ENCODE data around the gene NDUFS8. TPM values are rescaled to one million over a fixed set of nuclear protein-coding genes. Genes with fewer than 3 reads are reported as not detected.

NDUFS8 gene
- total and polyA plus RNA-seq, 4 donors, result 61.2 to 148 (median 106) TPM

DNA sequence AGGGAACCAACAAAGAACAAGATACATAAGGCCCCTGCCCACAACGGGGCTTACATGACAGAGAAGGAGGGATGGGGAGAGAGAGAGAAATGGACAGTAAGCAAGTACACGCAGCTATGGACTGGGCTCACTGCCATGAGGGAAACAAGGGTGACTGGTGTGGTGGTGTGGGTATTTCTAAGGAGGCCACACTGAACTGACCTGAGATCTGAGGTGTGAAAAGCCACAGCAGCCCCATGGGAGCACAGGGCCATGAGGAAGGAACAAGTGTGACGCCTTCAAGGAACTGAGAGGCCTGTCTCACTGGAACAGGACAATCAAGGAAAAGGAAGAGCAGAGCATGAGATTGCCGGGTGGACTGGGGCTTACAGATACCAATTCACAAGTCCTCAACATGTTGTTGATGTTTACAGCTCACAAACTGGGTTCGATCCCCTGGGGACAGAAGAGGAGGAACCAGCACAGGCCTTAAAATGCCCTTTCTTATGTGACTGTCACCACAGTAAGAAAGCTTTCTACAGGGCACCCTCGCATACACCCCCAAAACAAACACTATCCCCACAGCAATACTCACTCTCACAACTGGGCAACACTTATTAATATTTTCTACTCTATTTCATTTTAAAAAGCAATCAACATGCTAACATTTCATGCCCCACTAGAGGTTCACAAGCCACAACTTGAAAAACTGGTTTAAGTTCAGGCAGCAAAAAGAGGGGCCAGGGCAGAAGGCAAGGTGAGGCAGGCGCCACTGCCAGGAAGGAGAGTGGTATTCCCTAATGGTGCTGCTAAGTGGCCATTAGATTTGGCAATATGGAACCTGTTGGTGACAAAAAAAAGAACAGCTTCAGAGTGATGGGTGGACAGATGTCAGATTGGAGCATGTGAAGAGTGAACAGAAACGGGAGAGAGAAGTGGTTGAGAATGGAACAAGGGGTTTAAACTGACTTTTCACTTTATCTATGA is 47.4 kb downstream of the NDUFS8 start:
- no peak overlapping the region for H3K4me3 ChIP-seq (ENCODE audit: low read depth in 1 of 3, low read length in 3 of 3)
- H3K9me3 ChIP-seq (ENCODE audit: control insufficient read depth in 4 of 4, low read length in 3 of 4), result no peaks in the 10 kb centered on the region
- H3K27ac ChIP-seq (ENCODE audit: low read depth in 1 of 2, low read length in 2 of 2), result no peak overlapping the region
- WGBS, result 79% methylated on average over 8 of the region's 8 CpGs
- TF ChIP-seq RXRA (IDR thresholded peaks at IDR 0.05), result no peak
- TF ChIP-seq EGR1 (IDR thresholded peaks at IDR 0.05; ENCODE audit: low read depth in 2 of 2), result no peak
- no peak for TF ChIP-seq TAF1 (conservative IDR thresholded peaks at IDR 0.05)
- TF ChIP-seq, protein P1, sequence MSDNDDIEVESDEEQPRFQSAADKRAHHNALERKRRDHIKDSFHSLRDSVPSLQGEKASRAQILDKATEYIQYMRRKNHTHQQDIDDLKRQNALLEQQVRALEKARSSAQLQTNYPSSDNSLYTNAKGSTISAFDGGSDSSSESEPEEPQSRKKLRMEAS (IDR thresholded peaks at IDR 0.05), result no peak
- no peak for TF ChIP-seq HNF4G (IDR thresholded peaks at IDR 0.05)
- TF ChIP-seq JUND (IDR thresholded peaks at IDR 0.05), result no peak
- no peaks in the 10 kb centered on the region for H3K27me3 ChIP-seq (ENCODE audit: control insufficient read depth in 4 of 4, insufficient read depth in 4 of 4, low read length in 3 of 4)
- H3K4me1 ChIP-seq (ENCODE audit: control insufficient read depth in 4 of 4, insufficient read depth in 4 of 4, low read length in 3 of 4), result peaks cover 2 to 34% (median 21%) of the 10 kb centered on the region in 4 donors
- no peak for DNase-seq (ENCODE audit: low spot score)
- H3K36me3 ChIP-seq (ENCODE audit: control insufficient read depth in 4 of 4, insufficient read depth in 3 of 4, low read depth in 1 of 4, low read length in 3 of 4), result peaks cover 3 to 7% (median 5%) of the 10 kb centered on the region in 4 donors
- H3K9ac ChIP-seq (ENCODE audit: low read depth in 1 of 2, low read length in 2 of 2), result no peak overlapping the region

DNA sequence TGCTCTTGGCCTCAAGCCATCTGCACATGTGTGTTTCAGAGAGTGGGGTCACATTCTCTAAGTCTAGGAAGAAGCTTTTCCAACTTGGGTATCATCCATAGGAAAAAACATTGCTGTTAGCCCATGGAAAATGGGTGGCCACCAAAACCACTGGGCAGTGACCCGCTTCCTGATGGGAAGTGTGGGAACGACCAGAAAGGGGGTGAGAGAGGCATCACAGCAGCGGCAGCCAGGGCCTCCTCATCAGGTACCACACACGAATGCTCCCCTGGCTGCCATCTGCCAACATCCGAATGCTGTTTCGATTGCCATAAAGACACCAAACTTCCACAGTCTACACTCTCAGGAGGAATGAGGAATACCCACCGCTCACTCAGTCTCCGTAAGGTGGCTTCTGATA is 50.4 kb downstream of the NDUFS8 start:
- Histone ChIP-seq H3K27ac (ENCODE audit: low read depth in 1 of 2, low read length in 2 of 2) (no peak overlapping the region), H3K9me3 (ENCODE audit: control insufficient read depth in 4 of 4, low read length in 3 of 4) (no peaks in the 10 kb centered on the region), H3K9ac (ENCODE audit: low read depth in 1 of 2, low read length in 2 of 2) (no peak overlapping the region), H3K4me3 (ENCODE audit: low read depth in 1 of 3, low read length in 3 of 3) (no peak overlapping the region), H3K4me1 (ENCODE audit: control insufficient read depth in 4 of 4, insufficient read depth in 4 of 4, low read length in 3 of 4) (peaks cover 0 to 25% (median 13%) of the 10 kb centered on the region in 4 donors), H3K36me3 (ENCODE audit: control insufficient read depth in 4 of 4, insufficient read depth in 3 of 4, low read depth in 1 of 4, low read length in 3 of 4) (peaks cover 3 to 7% (median 4%) of the 10 kb centered on the region in 4 donors), H3K27me3 (ENCODE audit: control insufficient read depth in 4 of 4, insufficient read depth in 4 of 4, low read length in 3 of 4) (no peaks in the 10 kb centered on the region)
- DNase-seq (ENCODE audit: low spot score), result no peak
- 95% methylated on average over 8 of the region's 8 CpGs for WGBS
- no peak for TF ChIP-seq FOXA2 (IDR thresholded peaks at IDR 0.05)
- TF ChIP-seq, protein P2, sequence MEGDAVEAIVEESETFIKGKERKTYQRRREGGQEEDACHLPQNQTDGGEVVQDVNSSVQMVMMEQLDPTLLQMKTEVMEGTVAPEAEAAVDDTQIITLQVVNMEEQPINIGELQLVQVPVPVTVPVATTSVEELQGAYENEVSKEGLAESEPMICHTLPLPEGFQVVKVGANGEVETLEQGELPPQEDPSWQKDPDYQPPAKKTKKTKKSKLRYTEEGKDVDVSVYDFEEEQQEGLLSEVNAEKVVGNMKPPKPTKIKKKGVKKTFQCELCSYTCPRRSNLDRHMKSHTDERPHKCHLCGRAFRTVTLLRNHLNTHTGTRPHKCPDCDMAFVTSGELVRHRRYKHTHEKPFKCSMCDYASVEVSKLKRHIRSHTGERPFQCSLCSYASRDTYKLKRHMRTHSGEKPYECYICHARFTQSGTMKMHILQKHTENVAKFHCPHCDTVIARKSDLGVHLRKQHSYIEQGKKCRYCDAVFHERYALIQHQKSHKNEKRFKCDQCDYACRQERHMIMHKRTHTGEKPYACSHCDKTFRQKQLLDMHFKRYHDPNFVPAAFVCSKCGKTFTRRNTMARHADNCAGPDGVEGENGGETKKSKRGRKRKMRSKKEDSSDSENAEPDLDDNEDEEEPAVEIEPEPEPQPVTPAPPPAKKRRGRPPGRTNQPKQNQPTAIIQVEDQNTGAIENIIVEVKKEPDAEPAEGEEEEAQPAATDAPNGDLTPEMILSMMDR (IDR thresholded peaks at IDR 0.05; ENCODE audit: low read depth, low read length, missing input control), result no peak
- TF ChIP-seq NR2F2 (IDR thresholded peaks at IDR 0.05), result no peak
- TF ChIP-seq HNF4A (conservative IDR thresholded peaks at IDR 0.05), result no peak
- TF ChIP-seq, protein P3, sequence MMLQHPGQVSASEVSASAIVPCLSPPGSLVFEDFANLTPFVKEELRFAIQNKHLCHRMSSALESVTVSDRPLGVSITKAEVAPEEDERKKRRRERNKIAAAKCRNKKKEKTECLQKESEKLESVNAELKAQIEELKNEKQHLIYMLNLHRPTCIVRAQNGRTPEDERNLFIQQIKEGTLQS (IDR thresholded peaks at IDR 0.05), result no peak
- TF ChIP-seq, protein P4, sequence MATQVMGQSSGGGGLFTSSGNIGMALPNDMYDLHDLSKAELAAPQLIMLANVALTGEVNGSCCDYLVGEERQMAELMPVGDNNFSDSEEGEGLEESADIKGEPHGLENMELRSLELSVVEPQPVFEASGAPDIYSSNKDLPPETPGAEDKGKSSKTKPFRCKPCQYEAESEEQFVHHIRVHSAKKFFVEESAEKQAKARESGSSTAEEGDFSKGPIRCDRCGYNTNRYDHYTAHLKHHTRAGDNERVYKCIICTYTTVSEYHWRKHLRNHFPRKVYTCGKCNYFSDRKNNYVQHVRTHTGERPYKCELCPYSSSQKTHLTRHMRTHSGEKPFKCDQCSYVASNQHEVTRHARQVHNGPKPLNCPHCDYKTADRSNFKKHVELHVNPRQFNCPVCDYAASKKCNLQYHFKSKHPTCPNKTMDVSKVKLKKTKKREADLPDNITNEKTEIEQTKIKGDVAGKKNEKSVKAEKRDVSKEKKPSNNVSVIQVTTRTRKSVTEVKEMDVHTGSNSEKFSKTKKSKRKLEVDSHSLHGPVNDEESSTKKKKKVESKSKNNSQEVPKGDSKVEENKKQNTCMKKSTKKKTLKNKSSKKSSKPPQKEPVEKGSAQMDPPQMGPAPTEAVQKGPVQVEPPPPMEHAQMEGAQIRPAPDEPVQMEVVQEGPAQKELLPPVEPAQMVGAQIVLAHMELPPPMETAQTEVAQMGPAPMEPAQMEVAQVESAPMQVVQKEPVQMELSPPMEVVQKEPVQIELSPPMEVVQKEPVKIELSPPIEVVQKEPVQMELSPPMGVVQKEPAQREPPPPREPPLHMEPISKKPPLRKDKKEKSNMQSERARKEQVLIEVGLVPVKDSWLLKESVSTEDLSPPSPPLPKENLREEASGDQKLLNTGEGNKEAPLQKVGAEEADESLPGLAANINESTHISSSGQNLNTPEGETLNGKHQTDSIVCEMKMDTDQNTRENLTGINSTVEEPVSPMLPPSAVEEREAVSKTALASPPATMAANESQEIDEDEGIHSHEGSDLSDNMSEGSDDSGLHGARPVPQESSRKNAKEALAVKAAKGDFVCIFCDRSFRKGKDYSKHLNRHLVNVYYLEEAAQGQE (IDR thresholded peaks at IDR 0.05), result no peak
- no peak for TF ChIP-seq RXRA (IDR thresholded peaks at IDR 0.05)
- TF ChIP-seq TAF1 (conservative IDR thresholded peaks at IDR 0.05), result no peak
- TF ChIP-seq JUND (IDR thresholded peaks at IDR 0.05), result no peak
- TF ChIP-seq SP1 (IDR thresholded peaks at IDR 0.05), result no peak
- TF ChIP-seq GABPA (IDR thresholded peaks at IDR 0.05 in 1 of 2, conservative IDR thresholded peaks at IDR 0.05 in 1 of 2), result no peak
- no peak for TF ChIP-seq HNF4G (IDR thresholded peaks at IDR 0.05)
- TF ChIP-seq, protein P1 (IDR thresholded peaks at IDR 0.05), result no peak
- TF ChIP-seq FOXA1 (IDR thresholded peaks at IDR 0.05), result no peak
- TF ChIP-seq, protein P5, sequence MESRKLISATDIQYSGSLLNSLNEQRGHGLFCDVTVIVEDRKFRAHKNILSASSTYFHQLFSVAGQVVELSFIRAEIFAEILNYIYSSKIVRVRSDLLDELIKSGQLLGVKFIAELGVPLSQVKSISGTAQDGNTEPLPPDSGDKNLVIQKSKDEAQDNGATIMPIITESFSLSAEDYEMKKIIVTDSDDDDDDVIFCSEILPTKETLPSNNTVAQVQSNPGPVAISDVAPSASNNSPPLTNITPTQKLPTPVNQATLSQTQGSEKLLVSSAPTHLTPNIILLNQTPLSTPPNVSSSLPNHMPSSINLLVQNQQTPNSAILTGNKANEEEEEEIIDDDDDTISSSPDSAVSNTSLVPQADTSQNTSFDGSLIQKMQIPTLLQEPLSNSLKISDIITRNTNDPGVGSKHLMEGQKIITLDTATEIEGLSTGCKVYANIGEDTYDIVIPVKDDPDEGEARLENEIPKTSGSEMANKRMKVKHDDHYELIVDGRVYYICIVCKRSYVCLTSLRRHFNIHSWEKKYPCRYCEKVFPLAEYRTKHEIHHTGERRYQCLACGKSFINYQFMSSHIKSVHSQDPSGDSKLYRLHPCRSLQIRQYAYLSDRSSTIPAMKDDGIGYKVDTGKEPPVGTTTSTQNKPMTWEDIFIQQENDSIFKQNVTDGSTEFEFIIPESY (IDR thresholded peaks at IDR 0.05), result no peak
- no peak for TF ChIP-seq YY1 (IDR thresholded peaks at IDR 0.05)
- TF ChIP-seq RAD21 (IDR thresholded peaks at IDR 0.05), result no peak
- no peak for TF ChIP-seq EGR1 (IDR thresholded peaks at IDR 0.05; ENCODE audit: low read depth in 2 of 2)

Measured in liver (tissue), 9 donors.